SK-N-SH (cell line): ENCODE data around the gene KCNF1.

Experiments
- CTCF ChIP-seq: fragments of 200-600 bp; sonication (generic); IDR thresholded peaks from 2 replicates; pipeline ENCODE4 v1.6.1; 2017; ENCODE audit warnings: antibody characterized with exemption, mild to moderate bottlenecking, moderate library complexity
- EZH2phosphoT487 ChIP-seq: fragments of 200-600 bp; sonication (generic); IDR thresholded peaks from 2 replicates; pipeline ENCODE4 v1.6.1; 2017; ENCODE audit warnings: low read depth, mixed run types, mild to moderate bottlenecking, antibody characterized with exemption, moderate library complexity, borderline replicate concordance
- GABPA ChIP-seq: IDR thresholded peaks from 2 replicates; pipeline ENCODE4 v1.4.0; 2012; ENCODE audit warnings: low read depth, mild to moderate bottlenecking
- JUND ChIP-seq: IDR thresholded peaks from 2 replicates; pipeline ENCODE4 v1.4.0; 2012
- MAX ChIP-seq: IDR thresholded peaks from 2 replicates; pipeline ENCODE4 v1.4.0; 2012; ENCODE audit warnings: low read depth
- MXI1 ChIP-seq: IDR thresholded peaks from 2 replicates; pipeline ENCODE4 v1.6.1; 2012; ENCODE audit warnings: mild to moderate bottlenecking, low read depth, low read length, improper control_type of control experiment
- POLR2AphosphoS5 ChIP-seq: IDR thresholded peaks from 2 replicates; pipeline ENCODE4 v1.6.1; 2012; ENCODE audit warnings: low read depth, low read length
- RAD21 ChIP-seq: IDR thresholded peaks from 2 replicates; pipeline ENCODE4 v1.6.1; 2012; ENCODE audit warnings: mild to moderate bottlenecking, low read length
- RCOR1 ChIP-seq: fragments of 150-350 bp; IDR thresholded peaks from 2 replicates; pipeline ENCODE4 v1.6.1; 2017; ENCODE audit warnings: antibody characterized with exemption, low read length
- RFX5 ChIP-seq: IDR thresholded peaks from 2 replicates; pipeline ENCODE4 v1.6.1; 2012; ENCODE audit warnings: mild to moderate bottlenecking, improper control_type of control experiment, low read length
- SMC3 ChIP-seq: IDR thresholded peaks from 2 replicates; pipeline ENCODE4 v1.6.1; 2012; ENCODE audit warnings: low read depth, low read length, improper control_type of control experiment
- USF1 ChIP-seq: IDR thresholded peaks from 2 replicates; pipeline ENCODE4 v1.4.0; 2012; ENCODE audit warnings: low read depth, borderline replicate concordance
- TF ChIP-seq, protein P1 (sequence below): fragments of 150-350 bp; IDR thresholded peaks from 2 replicates; pipeline ENCODE4 v1.6.1; 2017; ENCODE audit warnings: antibody characterized with exemption, low read length, low read depth, borderline replicate concordance

GRCh38 chr2:10924441-10924840 lies 12.7 kb downstream of the KCNF1 start:
- TF ChIP-seq SMC3 (no peak), CTCF (no peak), RFX5 (no peak), POLR2AphosphoS5 (no peak), GABPA (no peak), MXI1 (no peak), MAX (no peak), JUND (no peak), RCOR1 (no peak), RAD21 (no peak), USF1 (no peak), EZH2phosphoT487 (no peak)
- TF ChIP-seq, protein P1, sequence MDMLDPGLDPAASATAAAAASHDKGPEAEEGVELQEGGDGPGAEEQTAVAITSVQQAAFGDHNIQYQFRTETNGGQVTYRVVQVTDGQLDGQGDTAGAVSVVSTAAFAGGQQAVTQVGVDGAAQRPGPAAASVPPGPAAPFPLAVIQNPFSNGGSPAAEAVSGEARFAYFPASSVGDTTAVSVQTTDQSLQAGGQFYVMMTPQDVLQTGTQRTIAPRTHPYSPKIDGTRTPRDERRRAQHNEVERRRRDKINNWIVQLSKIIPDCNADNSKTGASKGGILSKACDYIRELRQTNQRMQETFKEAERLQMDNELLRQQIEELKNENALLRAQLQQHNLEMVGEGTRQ: no peak
